ENCODE data around the gene MAPK14. TPM values are rescaled to one million over a fixed set of nuclear protein-coding genes. Genes with fewer than 3 reads are reported as not detected.

Gene MAPK14
- total and polyA plus RNA-seq, 5 donors from 2014 or later = 44.6 to 65.0 (median 53.8) TPM

- no peak overlapping the region for H3K4me3 ChIP-seq (ENCODE audit: low read depth, low read length)
- DNase-seq (no peak), ATAC-seq (ENCODE audit: low read depth in 2 of 2) (no peak)
- peaks cover 0 to 4% of the 10 kb centered on the region in 2 experiments for H3K9me3 ChIP-seq (ENCODE audit: control insufficient read depth in 2 of 2, low read length in 2 of 2)
- H3K27ac ChIP-seq (ENCODE audit: insufficient read depth, low read length, poor library complexity, severe bottlenecking) = no peak overlapping the region
- Mint-ChIP-seq H3K4me3 (no peak overlapping the region), H3K27me3 (no peaks in the 10 kb centered on the region), H3K4me1 (peaks cover 0 to 6% (median 4%) of the 10 kb centered on the region in 4 donors), H3K36me3 (peaks cover 19% of the 10 kb centered on the region), H3K9me3 (peaks cover 2 to 12% (median 5%) of the 10 kb centered on the region in 7 donors), H3K27ac (no peak overlapping the region)
- H3K4me1 ChIP-seq (ENCODE audit: control insufficient read depth, insufficient read depth, low read length, poor library complexity, severe bottlenecking) = no peaks in the 10 kb centered on the region
- H3K36me3 ChIP-seq (ENCODE audit: control insufficient read depth, insufficient read depth, low read length) = no peaks in the 10 kb centered on the region
- H3K27me3 ChIP-seq (ENCODE audit: control insufficient read depth, insufficient read depth, low read length) = no peaks in the 10 kb centered on the region
Measured at GRCh38 chr6:36154286-36154685, 126.7 kb downstream of the MAPK14 start.

GRCh38 chr6:36155662-36156061, 128.1 kb downstream of the MAPK14 start:
- Mint-ChIP-seq H3K27me3 (no peaks in the 10 kb centered on the region), H3K4me3 (no peak overlapping the region), H3K4me1 (peaks cover 0 to 6% (median 2%) of the 10 kb centered on the region in 4 donors), H3K27ac (no peak overlapping the region), H3K9me3 (peaks cover 2 to 19% (median 5%) of the 10 kb centered on the region in 7 donors), H3K36me3 (peaks cover 27% of the 10 kb centered on the region)
- no peak for DNase-seq
- Histone ChIP-seq H3K9me3 (ENCODE audit: control insufficient read depth in 2 of 2, low read length in 2 of 2) (peaks cover 2 to 4% of the 10 kb centered on the region in 2 experiments), H3K4me1 (ENCODE audit: control insufficient read depth, insufficient read depth, low read length, poor library complexity, severe bottlenecking) (no peaks in the 10 kb centered on the region), H3K27me3 (ENCODE audit: control insufficient read depth, insufficient read depth, low read length) (no peaks in the 10 kb centered on the region), H3K4me3 (ENCODE audit: low read depth, low read length) (no peak overlapping the region), H3K36me3 (ENCODE audit: control insufficient read depth, insufficient read depth, low read length) (no peaks in the 10 kb centered on the region), H3K27ac (ENCODE audit: insufficient read depth, low read length, poor library complexity, severe bottlenecking) (no peak overlapping the region)
- no peak for ATAC-seq (ENCODE audit: low read depth in 2 of 2)

GRCh38 chr6:36160147-36160760, 132.6 kb downstream of the MAPK14 start:
- Mint-ChIP-seq H3K4me3 (no peak overlapping the region), H3K27me3 (no peaks in the 10 kb centered on the region), H3K9me3 (peaks cover 0 to 16% (median 5%) of the 10 kb centered on the region in 7 donors), H3K36me3 (peaks cover 17% of the 10 kb centered on the region), H3K27ac (no peak overlapping the region), H3K4me1 (peaks cover 0 to 2% (median 0%) of the 10 kb centered on the region in 4 donors)
- ATAC-seq (ENCODE audit: low read depth in 2 of 2) (no peak), DNase-seq (no peak)
- Histone ChIP-seq H3K27ac (ENCODE audit: insufficient read depth, low read length, poor library complexity, severe bottlenecking) (no peak overlapping the region), H3K4me3 (ENCODE audit: low read depth, low read length) (no peak overlapping the region), H3K4me1 (ENCODE audit: control insufficient read depth, insufficient read depth, low read length, poor library complexity, severe bottlenecking) (no peaks in the 10 kb centered on the region), H3K36me3 (ENCODE audit: control insufficient read depth, insufficient read depth, low read length) (no peaks in the 10 kb centered on the region), H3K9me3 (ENCODE audit: control insufficient read depth in 2 of 2, low read length in 2 of 2) (peaks cover 2 to 4% of the 10 kb centered on the region in 2 experiments), H3K27me3 (ENCODE audit: control insufficient read depth, insufficient read depth, low read length) (no peaks in the 10 kb centered on the region)

Other genes with a start within 250 kb of the MAPK14 start
- gene CLPSL1, start 246.8 kb upstream of the MAPK14 start, total RNA-seq = not detected
- not detected for gene CLPSL1, start 246.8 kb upstream of the MAPK14 start, polyA plus RNA-seq
- gene CLPS, start 230.5 kb upstream of the MAPK14 start, total RNA-seq = not detected
- not detected for gene CLPS, start 230.5 kb upstream of the MAPK14 start, polyA plus RNA-seq
- gene LHFPL5, start 222.5 kb upstream of the MAPK14 start, total RNA-seq = not detected
- not detected for gene LHFPL5, start 222.5 kb upstream of the MAPK14 start, polyA plus RNA-seq
- gene SRPK1, start 106.7 kb upstream of the MAPK14 start, total RNA-seq = 47.0 TPM
- 10 to 100 TPM; 53.5 to 65.4 (median 57.8) TPM for gene SRPK1, start 106.7 kb upstream of the MAPK14 start, polyA plus RNA-seq
- not detected for gene SLC26A8, start 3.2 kb upstream of the MAPK14 start, total RNA-seq
- not detected for gene SLC26A8, start 3.2 kb upstream of the MAPK14 start, polyA plus RNA-seq
- 68.7 TPM for gene MAPK13, start 102.7 kb downstream of the MAPK14 start, total RNA-seq
- 10 to 100 TPM; 60.7 to 75.8 (median 69.8) TPM for gene MAPK13, start 102.7 kb downstream of the MAPK14 start, polyA plus RNA-seq
- 37.7 TPM for gene BRPF3, start 168.9 kb downstream of the MAPK14 start, total RNA-seq
- 1 to 10 TPM; 3.2 to 5.3 (median 4.0) TPM for gene BRPF3, start 168.9 kb downstream of the MAPK14 start, polyA plus RNA-seq
- 0.25 TPM for gene PNPLA1, start 242.3 kb downstream of the MAPK14 start, total RNA-seq
- not detected for gene PNPLA1, start 242.3 kb downstream of the MAPK14 start, polyA plus RNA-seq